ENCODE data around the gene NTRK2.

The NTRK2 gene

DNA sequence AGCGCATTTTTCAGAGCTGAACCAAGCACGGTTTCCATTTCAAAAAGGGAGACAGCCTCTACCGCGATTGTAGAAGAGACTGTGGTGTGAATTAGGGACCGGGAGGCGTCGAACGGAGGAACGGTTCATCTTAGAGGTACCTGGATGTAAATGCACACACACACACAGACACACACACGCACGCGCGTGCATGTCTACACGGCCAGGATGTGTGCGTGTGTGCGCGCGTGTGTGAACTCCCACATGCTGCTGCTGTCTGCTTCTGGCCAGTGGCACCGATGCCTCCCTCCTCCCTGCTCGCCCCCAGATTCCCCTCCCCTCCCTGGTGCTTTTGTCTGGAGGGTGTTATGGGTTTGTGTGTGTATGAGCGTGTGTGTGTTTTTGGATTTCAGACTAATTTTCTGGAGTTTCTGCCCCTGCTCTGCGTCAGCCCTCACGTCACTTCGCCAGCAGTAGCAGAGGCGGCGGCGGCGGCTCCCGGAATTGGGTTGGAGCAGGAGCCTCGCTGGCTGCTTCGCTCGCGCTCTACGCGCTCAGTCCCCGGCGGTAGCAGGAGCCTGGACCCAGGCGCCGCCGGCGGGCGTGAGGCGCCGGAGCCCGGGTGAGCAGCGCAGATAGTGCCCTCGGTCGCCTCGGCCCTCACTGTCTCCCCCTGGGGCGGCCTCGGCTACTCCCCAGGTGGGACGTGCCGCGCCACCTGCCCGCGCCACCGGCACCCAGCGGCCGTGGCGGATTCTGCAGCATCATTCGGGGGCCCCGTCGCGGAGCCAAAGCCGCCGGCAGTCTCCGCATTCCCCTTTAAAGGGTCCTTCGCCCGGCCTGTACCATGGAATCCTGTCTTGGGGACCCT, at the start of gene NTRK2:
Gene NTRK2 (plus strand): TSS at position 442 of the 850 bp plus-strand sequence. CDS start 1,020 bp downstream, outside the sequence.
- DNase-seq: peak; percentile 60

DNA sequence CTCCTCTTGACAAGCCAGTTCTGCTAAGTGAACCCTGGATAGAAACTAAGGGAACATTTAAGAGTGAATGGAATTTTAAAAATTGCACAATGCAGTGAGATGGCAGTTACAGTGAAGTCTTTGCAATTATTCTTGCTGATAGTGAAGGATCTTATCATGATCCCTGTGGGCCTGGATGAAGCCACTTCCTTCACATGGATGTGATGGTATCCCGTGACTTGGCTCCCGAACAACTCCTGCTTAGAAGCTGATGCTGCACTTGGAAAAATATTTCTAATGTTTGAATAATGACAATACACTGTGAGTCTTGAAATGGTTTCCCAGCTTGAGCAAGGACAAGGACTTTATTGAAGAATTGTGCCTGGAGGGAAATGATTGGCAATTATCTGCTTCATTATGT, 49.2 kb upstream of the NTRK2 start:
- DNase-seq: no peak

DNA sequence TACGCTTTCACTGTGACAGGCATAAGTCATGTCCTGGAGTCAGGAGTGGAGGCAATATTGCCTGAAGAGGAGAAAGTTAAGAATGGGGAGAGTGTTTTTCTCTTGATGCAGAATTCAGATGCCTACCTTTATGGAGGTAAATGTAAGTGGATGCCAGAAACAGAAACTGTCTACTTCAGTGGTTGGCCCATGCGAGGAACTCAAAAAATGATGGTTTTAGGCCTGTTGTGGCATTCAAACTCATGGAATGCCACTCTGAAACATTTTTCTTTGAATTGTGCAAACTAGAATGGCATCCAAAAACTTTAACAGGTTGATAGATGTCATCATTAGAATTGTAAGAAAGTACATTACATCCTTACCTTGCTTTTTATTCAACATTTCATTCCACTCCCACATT, 47.7 kb upstream of the NTRK2 start:
- DNase-seq: no peak

GRCh38 chr9:84622981-84623380, 46.5 kb upstream of the NTRK2 start:
- DNase-seq: no peak

- no peak for DNase-seq
These were observed 33.1 kb upstream of the NTRK2 start for GRCh38 chr9:84636436-84636835.

GRCh38 chr9:84642553-84643141, 26.9 kb upstream of the NTRK2 start:
- DNase-seq: no peak

- DNase-seq: no peak
These were observed 21.8 kb upstream of the NTRK2 start for GRCh38 chr9:84647699-84648098.

DNA sequence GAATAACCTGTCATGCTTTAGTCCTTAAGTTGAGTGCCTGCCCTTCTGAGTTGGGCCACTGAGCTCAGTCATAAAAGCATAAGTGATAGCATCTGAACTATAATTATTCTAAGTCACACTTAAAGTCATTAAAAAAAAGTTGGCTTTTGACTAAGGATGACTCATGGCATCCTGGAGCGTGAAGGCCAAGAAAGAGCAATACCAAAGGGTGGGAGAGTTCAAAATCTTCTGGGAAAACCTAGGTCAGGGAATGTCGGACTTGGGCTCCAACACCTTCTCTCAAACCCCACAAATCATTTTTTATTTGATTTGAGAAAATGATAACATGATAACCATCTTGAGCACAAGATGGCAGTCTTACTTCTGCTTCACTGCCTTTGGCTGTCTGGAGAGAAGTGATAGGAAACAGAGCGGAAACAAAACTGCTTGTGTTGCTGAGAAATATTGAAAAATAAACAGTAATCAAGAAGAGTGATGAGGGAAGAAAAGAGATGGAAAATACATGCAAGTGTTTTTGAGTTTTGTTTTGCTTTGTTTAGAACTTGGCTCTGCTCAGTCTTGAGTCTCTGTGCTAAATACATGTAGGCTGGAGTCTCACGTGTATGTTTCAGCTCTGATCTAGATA, 16.9 kb upstream of the NTRK2 start:
- DNase-seq: no peak

DNA sequence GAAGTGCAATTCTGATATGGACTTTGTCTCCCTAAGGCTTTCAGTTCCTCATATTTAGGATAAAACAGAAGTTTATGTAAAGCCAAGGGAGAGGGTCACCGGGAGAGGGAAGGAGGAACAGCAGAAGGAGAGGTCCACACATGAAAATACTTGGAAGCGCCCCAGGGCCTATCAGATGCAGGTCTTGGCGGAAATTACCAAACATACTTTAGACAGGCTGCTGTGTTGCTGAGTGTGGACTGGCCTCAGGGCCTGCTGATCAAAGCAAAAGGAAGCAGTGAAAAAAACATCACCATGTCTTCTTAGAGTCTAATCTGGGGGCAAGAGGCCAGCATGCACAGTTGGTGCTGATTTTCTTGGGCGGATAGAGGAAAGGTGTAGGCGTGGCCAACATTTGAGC, 14.1 kb upstream of the NTRK2 start:
- no peak for DNase-seq

DNA sequence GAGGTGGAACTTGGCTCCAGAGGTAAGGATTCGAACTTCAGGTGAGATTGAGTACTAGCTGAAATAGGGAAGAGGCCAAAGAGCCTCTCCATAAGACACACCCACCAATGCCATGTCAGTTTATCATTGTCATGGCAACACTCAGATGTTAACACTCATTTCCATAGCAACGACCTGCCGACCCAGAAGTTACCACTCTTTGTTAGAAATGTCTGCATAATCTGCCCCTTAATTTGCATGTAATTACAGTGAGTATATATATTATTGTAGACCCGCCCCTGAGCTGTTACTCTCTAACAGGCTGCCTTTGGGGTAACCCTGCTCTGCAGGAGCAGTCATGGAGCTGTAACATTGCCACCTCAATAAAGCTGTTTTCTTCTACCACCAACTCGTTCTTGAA, 10.2 kb upstream of the NTRK2 start:
- no peak for DNase-seq

DNA sequence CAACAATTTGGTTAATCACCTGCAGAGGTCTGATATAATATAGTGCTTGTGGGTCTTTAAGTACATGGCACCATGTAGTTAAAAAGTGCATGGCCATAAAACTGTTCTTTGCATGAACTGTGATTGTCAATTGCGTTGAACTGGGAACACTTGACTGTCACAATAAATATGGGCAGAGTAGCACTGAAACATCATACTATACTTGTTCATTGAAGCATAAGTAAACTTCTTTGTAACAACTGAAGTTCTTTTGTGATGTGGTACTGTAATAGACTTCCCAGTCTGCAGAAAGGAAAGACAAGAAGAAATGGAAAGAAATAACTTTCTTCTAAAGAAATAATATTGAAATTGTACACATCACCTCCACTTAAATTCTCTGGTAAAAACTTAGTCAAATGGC, 9.8 kb upstream of the NTRK2 start:
- DNase-seq: no peak

DNA sequence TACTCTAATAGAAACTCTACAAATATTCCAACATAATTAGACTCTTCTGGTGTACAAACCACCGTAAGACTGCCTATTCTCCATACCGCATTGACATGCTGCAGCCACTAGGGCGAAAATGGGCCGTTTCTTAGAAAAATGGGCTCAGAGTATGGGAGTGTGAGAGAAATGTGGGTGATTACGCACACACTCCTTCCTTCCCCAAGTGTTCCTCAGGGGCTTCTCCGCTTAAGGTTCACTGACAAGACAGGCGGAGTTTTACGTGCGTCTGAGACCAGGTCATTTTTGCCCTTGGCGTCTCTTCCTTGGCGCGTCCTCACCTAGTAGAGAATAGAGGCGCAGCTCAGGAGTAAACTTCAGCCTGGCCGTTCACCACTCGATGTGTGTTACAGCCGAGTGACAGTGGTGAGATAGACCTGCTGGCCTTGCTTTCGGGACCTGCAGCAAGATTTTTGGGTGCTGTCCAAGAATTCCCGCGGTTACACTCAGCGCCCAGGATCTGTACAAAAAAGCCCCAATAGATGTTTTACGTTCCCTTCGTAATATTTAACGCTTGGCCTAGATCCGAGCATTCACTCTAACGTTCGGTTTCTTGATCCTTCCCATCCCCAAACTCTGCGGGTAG, 1.8 kb upstream of the NTRK2 start:
- no peak for DNase-seq

DNA sequence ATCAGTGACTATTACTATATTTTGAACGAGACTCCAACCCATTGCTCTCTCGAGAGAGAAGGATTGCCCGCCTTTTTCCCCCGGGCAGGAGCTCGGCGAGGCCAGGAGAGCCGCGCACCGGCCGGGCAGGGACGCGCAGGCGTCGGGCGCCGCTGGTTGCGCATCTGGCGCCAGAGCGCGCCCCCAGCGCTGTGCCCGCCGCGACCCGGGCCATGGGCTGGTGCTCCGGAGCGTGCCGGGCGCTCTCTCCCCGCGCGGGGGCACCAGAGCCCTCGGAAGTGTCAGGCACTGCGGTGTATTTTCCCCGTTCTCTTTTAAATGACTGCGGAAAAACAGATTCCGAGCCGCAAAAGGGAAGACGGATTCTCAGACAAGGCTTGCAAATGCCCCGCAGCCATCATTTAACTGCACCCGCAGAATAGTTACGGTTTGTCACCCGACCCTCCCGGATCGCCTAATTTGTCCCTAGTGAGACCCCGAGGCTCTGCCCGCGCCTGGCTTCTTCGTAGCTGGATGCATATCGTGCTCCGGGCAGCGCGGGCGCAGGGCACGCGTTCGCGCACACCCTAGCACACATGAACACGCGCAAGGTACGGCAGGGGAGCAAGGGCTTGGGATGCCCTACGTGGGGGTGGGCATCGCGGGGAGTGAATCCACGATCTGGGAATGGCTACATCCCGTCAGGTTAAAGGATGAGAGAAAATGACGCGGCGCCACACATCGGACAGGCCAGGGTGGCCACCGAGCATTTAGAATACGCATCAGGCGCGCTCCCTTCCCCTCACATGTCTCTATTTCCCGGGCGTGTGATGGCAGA, 1.1 kb upstream of the NTRK2 start:
- DNase-seq: peak; percentile 73

GRCh38 chr9:84669013-84669287, 579 bp upstream of the NTRK2 start:
- DNase-seq: peak; percentile 49

GRCh38 chr9:84670138-84671041, 861 bp downstream of the NTRK2 start:
- no peak for DNase-seq

DNA sequence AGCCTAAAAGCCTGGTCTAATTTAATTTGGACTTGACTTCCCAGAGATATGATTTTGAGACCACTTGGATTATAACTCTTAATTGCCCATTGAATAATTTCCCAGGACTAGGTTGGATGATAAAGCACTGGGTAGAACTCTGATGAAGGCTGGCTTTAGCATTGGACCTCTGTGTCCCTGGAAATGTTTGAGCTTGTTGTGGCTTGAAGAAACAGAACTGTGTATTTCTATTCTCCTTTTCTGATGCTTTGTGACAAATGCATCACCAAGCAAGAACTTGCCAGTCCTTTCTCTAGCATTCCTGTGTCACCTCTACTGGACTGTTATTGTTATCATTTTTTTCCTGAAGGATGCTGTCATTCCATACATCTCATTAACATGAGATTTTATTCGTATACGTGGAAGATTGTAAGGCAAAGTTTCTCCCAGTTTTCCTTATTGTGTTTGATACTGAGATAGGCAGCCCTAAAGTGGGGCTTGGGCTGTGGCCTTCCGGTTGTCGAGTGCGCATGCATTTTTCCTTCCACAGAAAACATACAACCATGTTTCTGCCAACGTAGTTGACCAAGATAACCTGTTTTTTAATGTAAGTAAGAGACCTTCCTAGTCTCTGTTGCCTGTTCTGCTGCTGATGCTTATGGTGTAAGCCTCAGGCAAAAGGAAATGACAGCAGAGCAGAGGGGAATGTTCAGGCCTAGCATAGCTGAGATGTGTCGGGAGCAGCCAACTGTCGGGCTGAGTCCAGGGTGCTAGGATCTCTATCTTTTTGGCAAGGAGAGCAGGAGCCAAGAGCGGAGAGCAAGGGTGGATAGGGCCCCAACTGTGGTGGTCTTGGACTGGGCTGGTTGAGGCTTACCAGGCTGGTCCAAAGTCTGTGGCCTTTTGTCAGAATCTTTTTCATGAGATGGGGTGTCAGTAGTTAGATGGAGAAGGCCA, 2.3 kb downstream of the NTRK2 start:
- no peak for DNase-seq

- no peak for DNase-seq
These were observed 4.3 kb downstream of the NTRK2 start for GRCh38 chr9:84673806-84674205.

DNA sequence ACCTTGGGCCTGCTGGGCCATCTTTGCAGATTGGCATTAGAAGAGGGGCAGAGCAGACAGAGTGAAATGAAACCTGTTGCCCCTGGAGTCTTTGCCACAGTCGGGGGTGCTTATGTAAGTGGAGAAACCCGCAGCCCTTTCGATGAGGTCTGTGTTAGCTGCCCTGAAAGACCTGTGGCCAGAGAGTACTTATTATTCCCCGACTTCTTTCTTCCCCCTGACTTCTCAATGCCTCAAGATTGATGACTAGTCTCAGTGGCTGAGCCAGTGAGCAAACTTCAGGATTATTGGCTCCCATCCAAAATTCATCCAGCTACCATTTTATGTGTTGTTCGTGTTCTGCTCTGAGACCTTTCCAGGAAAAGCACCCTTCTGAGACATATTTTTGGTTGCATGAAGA, 7.6 kb downstream of the NTRK2 start:
- no peak for DNase-seq

DNA sequence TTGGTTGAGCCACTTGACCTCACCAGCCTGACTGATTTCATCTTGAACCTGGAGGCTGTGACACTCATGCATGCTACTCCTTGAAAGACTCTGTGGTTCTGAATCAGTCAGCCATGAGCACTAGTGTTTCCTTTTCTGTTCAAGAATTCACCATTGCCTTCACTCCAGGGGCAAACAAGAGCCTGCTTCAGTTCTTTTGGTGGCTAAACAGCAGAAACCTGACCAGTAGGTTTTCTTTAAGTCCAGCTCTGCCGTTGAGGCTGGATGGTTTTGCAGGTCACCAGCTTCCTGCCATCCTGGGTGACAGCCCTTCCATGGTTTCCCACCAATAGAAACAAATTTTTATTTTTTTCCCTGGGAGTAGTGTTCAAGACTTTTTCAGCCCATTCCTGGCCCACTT, 10.0 kb downstream of the NTRK2 start:
- DNase-seq: no peak

DNA sequence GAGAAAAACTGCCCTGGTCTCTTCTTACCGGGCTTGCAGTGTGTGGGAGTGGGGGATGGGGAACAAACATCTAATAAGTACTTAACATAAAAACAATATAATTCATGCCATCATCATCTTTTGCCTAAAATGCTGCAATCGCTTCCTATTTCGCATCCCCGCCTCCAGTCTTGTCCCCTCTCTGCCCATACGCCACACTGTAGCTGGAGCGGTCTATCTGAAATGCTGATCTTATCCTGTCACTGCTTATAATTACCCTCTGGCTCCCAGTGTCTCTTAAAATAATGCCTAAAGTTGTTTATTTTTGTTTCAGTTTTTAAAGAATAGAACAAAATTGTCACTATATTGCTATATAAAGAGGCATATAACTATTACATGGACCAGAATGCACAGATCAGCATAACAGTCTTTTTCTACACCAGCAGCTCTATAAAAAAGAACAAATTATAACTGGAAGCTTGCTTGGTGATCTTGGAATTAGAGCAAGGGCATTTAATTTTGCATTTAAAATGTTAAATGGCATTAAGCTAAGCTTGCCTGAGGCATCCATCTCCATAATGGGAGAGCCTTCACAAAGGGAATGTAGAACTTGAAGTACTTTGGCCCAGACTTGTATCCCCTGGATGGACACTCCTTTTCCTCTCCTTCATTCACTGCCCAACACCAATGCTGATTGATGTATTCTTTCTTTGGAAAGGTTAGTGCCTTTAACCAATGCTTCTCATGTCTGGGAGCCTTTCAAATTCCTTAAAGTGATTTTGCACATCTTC, 12.2 kb downstream of the NTRK2 start:
- DNase-seq: no peak

Data from activated CD8-positive, alpha-beta memory T cell treated with anti-CD3 and anti-CD28 coated beads, Interleukin-2, amount 50 U/mL, for 48 hours (primary cell).